Mucosa of gallbladder (tissue), 1 donor: ENCODE results near the gene NAA16. TPM values are rescaled to one million over a fixed set of nuclear protein-coding genes. Genes with fewer than 3 reads are reported as not detected.
"Not testable (repeated sequence)": the region's sequence is repeated elsewhere in the genome, so short reads cannot be mapped to it uniquely, and the experiment has no call there.

Source experiments
- DNase-seq: peaks from one replicate; pipeline ENCODE4 v3.0.0-alpha.2; 2020; ENCODE audit warnings: low spot score
- total RNA-seq: library from RNA; stranded (reverse); gene quantifications from one replicate; pipeline ENCODE4 v1.2.1, GENCODE V29; 2021
- donor health status: DM: no; HTN: no; CAD: no.

The NAA16 gene
- 22.2 TPM for total RNA-seq

GRCh38 chr13:41310963-41311405 lies at the start of gene NAA16:
Gene NAA16 (plus strand): TSS chr13:41311267. CDS start chr13:41311529, 262 bp downstream.
- peak; percentile 87 for DNase-seq

- DNase-seq, result peak; percentile 77
Measured at GRCh38 chr13:41263261-41263971, 47.7 kb upstream of the NAA16 start, which contains the start of gene MTRF1. Gene MTRF1 (minus strand): TSS chr13:41263576. CDS start chr13:41260907, 2,669 bp downstream.

GRCh38 chr13:41267106-41267505 lies 44.0 kb upstream of the NAA16 start:
- no peak for DNase-seq

- no peak for DNase-seq
Measured at GRCh38 chr13:41268764-41269163, 42.3 kb upstream of the NAA16 start.

- no peak for DNase-seq
Measured at GRCh38 chr13:41271456-41272285, 39.4 kb upstream of the NAA16 start.

- no peak for DNase-seq
Measured at GRCh38 chr13:41273831-41274441, 37.1 kb upstream of the NAA16 start.

- no peak for DNase-seq
Measured at GRCh38 chr13:41274881-41275280, 36.2 kb upstream of the NAA16 start.

GRCh38 chr13:41276824-41277223 lies 34.2 kb upstream of the NAA16 start:
- no peak for DNase-seq

- DNase-seq, result not testable (repeated sequence)
Measured at GRCh38 chr13:41279156-41279555, 31.9 kb upstream of the NAA16 start.

GRCh38 chr13:41282129-41282571 lies 28.9 kb upstream of the NAA16 start:
- peak; percentile 46 for DNase-seq

- peak; percentile 43 for DNase-seq
Measured at GRCh38 chr13:41284512-41285288, 26.4 kb upstream of the NAA16 start.

GRCh38 chr13:41286370-41286769 lies 24.7 kb upstream of the NAA16 start:
- DNase-seq, result no peak

GRCh38 chr13:41289463-41289881 lies 21.6 kb upstream of the NAA16 start:
- DNase-seq, result no peak

GRCh38 chr13:41291246-41291645 lies 19.8 kb upstream of the NAA16 start:
- no peak for DNase-seq

GRCh38 chr13:41293272-41293671 lies 17.8 kb upstream of the NAA16 start:
- no peak for DNase-seq

GRCh38 chr13:41294914-41295313 lies 16.2 kb upstream of the NAA16 start:
- no peak for DNase-seq

GRCh38 chr13:41295973-41296372 lies 15.1 kb upstream of the NAA16 start:
- no peak for DNase-seq

GRCh38 chr13:41296879-41297646 lies 14.0 kb upstream of the NAA16 start:
- no peak for DNase-seq

- DNase-seq, result no peak
Measured at GRCh38 chr13:41299316-41300094, 11.6 kb upstream of the NAA16 start.

GRCh38 chr13:41302743-41303142 lies 8.3 kb upstream of the NAA16 start:
- no peak for DNase-seq
